Measurements from ENCODE around the gene BAHD1. TPM values are rescaled to one million over a fixed set of nuclear protein-coding genes. Genes with fewer than 3 reads are reported as not detected.

Gene BAHD1
- total RNA-seq (4.4 and 5.6 TPM in 2 replicates), polyA plus RNA-seq (3.3 and 4.7 TPM in 2 replicates), polyA minus RNA-seq (ENCODE audit: low replicate concordance) (9.8 and 14.9 TPM in 2 replicates)
- polyA plus RNA-seq (2012): 7.9 and 10.5 TPM in 2 replicates

- Histone ChIP-seq H3K9me3 (ENCODE audit: control insufficient read depth, insufficient read depth, low read depth, low read length) (no peaks in the 10 kb centered on the region), H3K9ac (ENCODE audit: insufficient read depth, low read length) (peak within 1 kb of the TSS; percentile 58), H2AFZ (ENCODE audit: low read length) (peak within 1 kb of the TSS; percentile 71), H3K4me2 (ENCODE audit: extremely low read depth, insufficient read depth, low read length) (peak within 1 kb of the TSS; percentile 97), H3K4me1 (ENCODE audit: control insufficient read depth, extremely low read depth, insufficient read depth, low read length) (peaks cover 10% of the 10 kb centered on the region), H3K79me2 (ENCODE audit: control insufficient read depth, insufficient read depth, low read length) (peaks cover 6% of the 10 kb centered on the region), H3K36me3 (ENCODE audit: control insufficient read depth, insufficient read depth, low read length) (no peaks in the 10 kb centered on the region), H3K4me3 (replicated peaks in 1 of 4; ENCODE audit: control extremely low read depth in 1 of 4, insufficient read depth in 1 of 4, low read depth in 3 of 4, low read length in 4 of 4) (peak within 1 kb of the TSS; percentile 52 to 73 (median 68)), H4K20me1 (ENCODE audit: control insufficient read depth, extremely low read depth, insufficient read depth, low read length) (peaks cover 3% of the 10 kb centered on the region), H3K27ac (ENCODE audit: insufficient read depth, low read length) (no peak within 1 kb of the TSS), H3K27me3 (ENCODE audit: control insufficient read depth, insufficient read depth, low read length) (peaks cover 42% of the 10 kb centered on the region)
- DNase-seq (ENCODE audit: low read depth in 2 of 2): peak; percentile 91 to 93
- TF ChIP-seq CTCF (conservative IDR thresholded peaks at IDR 0.05 in 1 of 2, IDR thresholded peaks at IDR 0.05 in 1 of 2; ENCODE audit: low read depth in 1 of 2, low read length in 2 of 2) (no peak), EZH2 (IDR thresholded peaks at IDR 0.05; ENCODE audit: low read length, missing control alignments) (no peak)
Measured at GRCh38 chr15:40440743-40441564, at the start of gene BAHD1. TSS of gene BAHD1 (plus strand) at chr15:40440953. CDS start at chr15:40458465, 17,512 bp downstream.

- H3K4me1 ChIP-seq (ENCODE audit: control insufficient read depth, extremely low read depth, insufficient read depth, low read length): no peaks in the 10 kb centered on the region
- no peaks in the 10 kb centered on the region for H3K9me3 ChIP-seq (ENCODE audit: control insufficient read depth, insufficient read depth, low read depth, low read length)
- H4K20me1 ChIP-seq (ENCODE audit: control insufficient read depth, extremely low read depth, insufficient read depth, low read length): no peaks in the 10 kb centered on the region
- H3K79me2 ChIP-seq (ENCODE audit: control insufficient read depth, insufficient read depth, low read length): no peaks in the 10 kb centered on the region
- DNase-seq (ENCODE audit: low read depth in 2 of 2): peak in 1 of 2 donors; percentile 70
- no peak overlapping the region for H3K9ac ChIP-seq (ENCODE audit: insufficient read depth, low read length)
- H3K36me3 ChIP-seq (ENCODE audit: control insufficient read depth, insufficient read depth, low read length): peaks cover 2% of the 10 kb centered on the region
- H3K27me3 ChIP-seq (ENCODE audit: control insufficient read depth, insufficient read depth, low read length): no peaks in the 10 kb centered on the region
- no peak overlapping the region for H3K27ac ChIP-seq (ENCODE audit: insufficient read depth, low read length)
- no peak overlapping the region for H3K4me3 ChIP-seq (replicated peaks in 1 of 4; ENCODE audit: control extremely low read depth in 1 of 4, insufficient read depth in 1 of 4, low read depth in 3 of 4, low read length in 4 of 4)
- TF ChIP-seq CTCF (conservative IDR thresholded peaks at IDR 0.05 in 1 of 2, IDR thresholded peaks at IDR 0.05 in 1 of 2; ENCODE audit: low read depth in 1 of 2, low read length in 2 of 2) (no peak), EZH2 (IDR thresholded peaks at IDR 0.05; ENCODE audit: low read length, missing control alignments) (no peak)
- H2AFZ ChIP-seq (ENCODE audit: low read length): no peak overlapping the region
- no peak overlapping the region for H3K4me2 ChIP-seq (ENCODE audit: extremely low read depth, insufficient read depth, low read length)
Measured at GRCh38 chr15:40392986-40393948, 47.5 kb upstream of the BAHD1 start.

Measured in fibroblast of lung (primary cell).